ENCODE measurements around the gene MLANA.

DNA sequence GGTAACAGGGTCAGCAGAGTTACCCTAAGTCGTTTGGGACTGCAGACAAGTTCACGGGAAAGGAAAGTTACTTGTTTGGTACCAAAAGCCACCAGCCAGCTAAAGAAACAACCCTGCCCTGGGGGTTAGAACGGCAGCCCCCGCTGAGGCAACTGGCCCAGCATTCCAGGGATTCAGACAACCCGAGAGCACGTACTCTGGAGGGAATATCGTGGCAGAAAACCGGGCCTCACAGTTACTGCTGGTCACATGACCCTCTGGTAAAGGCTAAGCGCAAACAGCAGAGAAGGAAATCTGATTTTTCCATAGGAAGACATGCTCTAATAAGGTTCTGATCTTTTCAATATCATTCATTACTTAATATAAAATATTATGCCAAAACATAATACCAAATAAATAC lies 22.5 kb upstream of the MLANA start:
- TF ChIP-seq CTCF (conservative IDR thresholded peaks at IDR 0.05; ENCODE audit: low read length) = no peak
- TF ChIP-seq EZH2phosphoT487 (IDR thresholded peaks at IDR 0.05; ENCODE audit: borderline replicate concordance) = no peak
